Esophagus muscularis mucosa (tissue), 4 donors: Measurements from ENCODE around the gene UGT1A4. TPM values are rescaled to one million over a fixed set of nuclear protein-coding genes. Genes with fewer than 3 reads are reported as not detected.

Experiments used
- DNase-seq: peaks from one replicate; pipeline ENCODE4 v3.0.0-alpha.2; 2017; ENCODE audit errors: extremely low spot score
- H3K27ac ChIP-seq, 4 donors: fragments of 200-600 bp; sonication (generic); replicated peaks in 1 of 4; 1 replicate in 3 of 4; 2 replicates in 1 of 4; pipeline ENCODE4 v1.5.1; 2016 to 2019; ENCODE audit warnings: mild to moderate bottlenecking in 1 of 4
- H3K27me3 ChIP-seq, 4 donors: fragments of 200-600 bp; sonication (generic); one replicate each; pipeline versions ENCODE4 v1.5.1 to v1.6.0; 2016 to 2019
- H3K36me3 ChIP-seq, 4 donors: fragments of 200-600 bp; sonication (generic); one replicate each; pipeline ENCODE4 v1.5.1; 2016 to 2019
- H3K4me1 ChIP-seq, 4 donors: fragments of 200-600 bp; sonication (generic); one replicate each; pipeline ENCODE4 v1.5.1; 2016 to 2019
- H3K4me3 ChIP-seq, 4 donors: fragments of 200-600 bp; sonication (generic); 1 replicate in 2 of 4; 2 replicates in 2 of 4; pipeline ENCODE4 v1.5.1; 2016 to 2019; ENCODE audit warnings: mild to moderate bottlenecking in 4 of 4, moderate library complexity in 1 of 4
- H3K9me3 ChIP-seq, 4 donors: fragments of 200-600 bp; sonication (generic); 1 replicate in 3 of 4; 2 replicates in 1 of 4; pipeline ENCODE4 v1.5.1; 2016 to 2019
- CTCF ChIP-seq, 3 experiments: fragments of 200-600 bp in 2 of 3; fragments of 450-650 bp in 1 of 3; sonication (generic) in 2 of 3; IDR thresholded peaks; one replicate each; pipeline ENCODE4 v1.5.1; 2017 to 2019; ENCODE audit warnings: antibody characterized with exemption in 3 of 3, mild to moderate bottlenecking in 2 of 3, moderate library complexity in 1 of 3
- EP300 ChIP-seq: sonication (generic); formaldehyde crosslinking; IDR thresholded peaks from one replicate; pipeline ENCODE4 v1.6.1; 2017; ENCODE audit warnings: antibody characterized with exemption
- POLR2A ChIP-seq: fragments of 450-650 bp; IDR thresholded peaks from one replicate; pipeline ENCODE4 v1.6.1; 2017; ENCODE audit warnings: antibody characterized with exemption, moderate library complexity, mild to moderate bottlenecking, low read depth
- POLR2AphosphoS5 ChIP-seq, 2 donors: sonication (generic); formaldehyde crosslinking; IDR thresholded peaks; one replicate each; pipeline ENCODE4 v1.6.1; 2017; ENCODE audit warnings: antibody characterized with exemption in 2 of 2
- WGBS: methylation state at CpG from one replicate; pipeline ENCODE4 v1.1.5; 2018; 5-methylcytosine and 5-hydroxymethylcytosine counted together
- intact Hi-C: fragments of 100-400 bp; cut with DNase I; formaldehyde crosslinking; loops from one replicate; pipeline ENCODE4 v1.15.1; 2023
- total RNA-seq, 4 donors: library from RNA; depleted of rRNA; stranded (reverse); fragments of >200 nt; gene quantifications; one replicate each; pipeline versions ENCODE4 v1.1.0 to v1.2.1, GENCODE V29; 2016

UGT1A4 gene
- total RNA-seq, 4 donors from 2014 or later, result not detected

GRCh38 chr2:233794128-233794658 lies 75.7 kb downstream of the UGT1A4 start:
- no peaks in the 10 kb centered on the region for H3K9me3 ChIP-seq
- H3K27me3 ChIP-seq, result no peaks in the 10 kb centered on the region
- no peak for DNase-seq
- H3K4me3 ChIP-seq, result no peak overlapping the region
- TF ChIP-seq POLR2A (no peak), EP300 (no peak), CTCF (IDR thresholded peaks at IDR 0.05) (no peak), POLR2AphosphoS5 (IDR thresholded peaks at IDR 0.05) (no peak)
- H3K4me1 ChIP-seq, result no peaks in the 10 kb centered on the region
- WGBS, result 84% methylated on average over 15 of the region's 17 CpGs
- H3K36me3 ChIP-seq, result no peaks in the 10 kb centered on the region
- intact Hi-C loops, result no loop called here
- no peak overlapping the region for H3K27ac ChIP-seq

GRCh38 chr2:233795735-233796171 lies 77.2 kb downstream of the UGT1A4 start:
- intact Hi-C loops, result no loop called here
- WGBS, result 95% methylated on average over 4 of the region's 13 CpGs
- no peak overlapping the region for H3K27ac ChIP-seq
- H3K36me3 ChIP-seq, result no peaks in the 10 kb centered on the region
- no peaks in the 10 kb centered on the region for H3K27me3 ChIP-seq
- no peak for TF ChIP-seq POLR2AphosphoS5 (IDR thresholded peaks at IDR 0.05)
- no peak for TF ChIP-seq POLR2A
- no peak for TF ChIP-seq CTCF (IDR thresholded peaks at IDR 0.05)
- TF ChIP-seq EP300, result no peak
- H3K9me3 ChIP-seq, result no peaks in the 10 kb centered on the region
- no peaks in the 10 kb centered on the region for H3K4me1 ChIP-seq
- DNase-seq, result no peak
- no peak overlapping the region for H3K4me3 ChIP-seq

- DNase-seq, result no peak
- 89% methylated on average over 6 of the region's 9 CpGs for WGBS
- intact Hi-C loops, result no loop called here
Observed at GRCh38 chr2:233796254-233796653, 77.7 kb downstream of the UGT1A4 start.

GRCh38 chr2:233798335-233799086 lies 80.0 kb downstream of the UGT1A4 start:
- Histone ChIP-seq H3K36me3 (no peaks in the 10 kb centered on the region), H3K27ac (no peak overlapping the region), H3K4me3 (no peak overlapping the region), H3K27me3 (no peaks in the 10 kb centered on the region), H3K9me3 (no peaks in the 10 kb centered on the region), H3K4me1 (no peaks in the 10 kb centered on the region)
- TF ChIP-seq CTCF (IDR thresholded peaks at IDR 0.05), result no peak
- TF ChIP-seq POLR2AphosphoS5 (IDR thresholded peaks at IDR 0.05), result no peak
- no peak for TF ChIP-seq EP300
- no peak for TF ChIP-seq POLR2A
- intact Hi-C loops, result no loop called here
- WGBS, result 80% methylated on average over 12 of the region's 14 CpGs
- no peak for DNase-seq

More at GRCh38 chr2:233796254-233796653, 77.7 kb downstream of the UGT1A4 start:
- no peaks in the 10 kb centered on the region for H3K36me3 ChIP-seq
- H3K4me3 ChIP-seq, result no peak overlapping the region
- TF ChIP-seq POLR2AphosphoS5 (IDR thresholded peaks at IDR 0.05) (no peak), CTCF (IDR thresholded peaks at IDR 0.05) (no peak), EP300 (no peak), POLR2A (no peak)
- no peak overlapping the region for H3K27ac ChIP-seq
- H3K4me1 ChIP-seq, result no peaks in the 10 kb centered on the region
- H3K27me3 ChIP-seq, result no peaks in the 10 kb centered on the region
- H3K9me3 ChIP-seq, result no peaks in the 10 kb centered on the region
